GM18517 (cell line): ENCODE measurements around the gene PEAK3.

Experiments
- ATAC-seq: cut with Tn5 transposase; IDR thresholded peaks from one replicate; pipeline ENCODE4 v1.9.1; 2021; ENCODE audit warnings: mild to moderate bottlenecking, moderate library complexity; ENCODE audit not compliant: unreplicated experiment

The PEAK3 gene

GRCh38 chr19:2273356-2274184 is 8.4 kb downstream of the PEAK3 start:
- no peak for ATAC-seq

GRCh38 chr19:2271234-2272103 is 10.5 kb downstream of the PEAK3 start:
- no peak for ATAC-seq

GRCh38 chr19:2270423-2271233 is 11.3 kb downstream of the PEAK3 start:
- ATAC-seq = no peak

- ATAC-seq = no peak
Observed at GRCh38 chr19:2270157-2270422, 11.9 kb downstream of the PEAK3 start.

- peak; percentile 58 for ATAC-seq
Observed at GRCh38 chr19:2269244-2270156, 12.5 kb downstream of the PEAK3 start.

- ATAC-seq = no peak
Observed at GRCh38 chr19:2268861-2269243, 13.1 kb downstream of the PEAK3 start.

GRCh38 chr19:2268480-2268830 is 13.5 kb downstream of the PEAK3 start:
- no peak for ATAC-seq

GRCh38 chr19:2266183-2266993 is 15.6 kb downstream of the PEAK3 start:
- ATAC-seq = no peak

GRCh38 chr19:2261438-2262172 is 20.4 kb downstream of the PEAK3 start:
- no peak for ATAC-seq

- no peak for ATAC-seq
Observed at GRCh38 chr19:2260341-2260805, 21.6 kb downstream of the PEAK3 start.

GRCh38 chr19:2259336-2259735 is 22.6 kb downstream of the PEAK3 start:
- ATAC-seq = no peak

- no peak for ATAC-seq
Observed at GRCh38 chr19:2255982-2256685, 25.8 kb downstream of the PEAK3 start, which contains the start of gene JSRP1. TSS of gene JSRP1 (minus strand) at chr19:2256417. CDS start at chr19:2255314, 1,103 bp downstream.

- no peak for ATAC-seq
Observed at GRCh38 chr19:2255112-2255845, 26.7 kb downstream of the PEAK3 start.

- ATAC-seq = no peak
Observed at GRCh38 chr19:2254064-2254872, 27.7 kb downstream of the PEAK3 start.

GRCh38 chr19:2253106-2254063 is 28.6 kb downstream of the PEAK3 start:
- ATAC-seq = no peak

GRCh38 chr19:2252797-2253105 is 29.2 kb downstream of the PEAK3 start:
- ATAC-seq = no peak
